PC-3 (cell line): Measurements from ENCODE around the gene LRRC8E. TPM values are rescaled to one million over a fixed set of nuclear protein-coding genes. Genes with fewer than 3 reads are reported as not detected.
"Not testable (repeated sequence)": the region's sequence is repeated elsewhere in the genome, so short reads cannot be mapped to it uniquely, and the experiment has no call there.

ENCODE experiments used
- ATAC-seq: fragments of 200-7000 bp; cut with Tn5 transposase; 2 replicates; pipeline ENCODE4 v1.9.1; 2020; ENCODE audit warnings: mild to moderate bottlenecking, moderate library complexity
- BruUV-seq: library from RNA; stranded (reverse); fragments of 400-500 nt; replicated peaks from 2 replicates; lab custom pipeline; 2021; lab: Mats Ljungman, UMichigan
- CTCF ChIA-PET: fragments of 300-600 bp; sonication (Branson Sonifier 250); formaldehyde crosslinking; loops from one replicate; lab custom pipeline; 2022; ENCODE audit warnings: antibody characterized with exemption; lab: Charles Lee
- POLR2A ChIA-PET: fragments of 300-600 bp; sonication (Branson Sonifier 250); formaldehyde crosslinking; loops from one replicate; lab custom pipeline; 2022; ENCODE audit warnings: antibody characterized with exemption; ENCODE audit not compliant: unreplicated experiment; lab: Charles Lee
- DNase-seq: peaks from one replicate; pipeline ENCODE4 v3.0.0-alpha.2; 2015
- H2AFZ ChIP-seq: fragments of 300-600 bp; sonication (generic); 2 replicates; pipeline ENCODE4 v1.6.0; 2016; ENCODE audit warnings: antibody characterized with exemption, low read length
- H3F3A ChIP-seq: fragments of 300-600 bp; sonication (generic); one replicate; pipeline ENCODE4 v1.6.0; 2017; ENCODE audit warnings: antibody characterized with exemption, low read length, control low read depth, mild to moderate bottlenecking; ENCODE audit not compliant: unreplicated experiment
- H3K27ac ChIP-seq: fragments of 300-600 bp; sonication (generic); 2 replicates; pipeline ENCODE4 v1.5.1; 2016; ENCODE audit warnings: mild to moderate bottlenecking, low read length
- H3K27me3 ChIP-seq: fragments of 300-600 bp; sonication (generic); 2 replicates; pipeline ENCODE4 v1.6.1; 2016; ENCODE audit warnings: low read length, mixed read lengths
- H3K36me3 ChIP-seq: fragments of 300-600 bp; sonication (generic); 2 replicates; pipeline ENCODE4 v1.6.1; 2016; ENCODE audit warnings: low read depth, mixed run types, low read length, mixed read lengths
- H3K4me1 ChIP-seq: fragments of 300-600 bp; sonication (generic); 2 replicates; pipeline ENCODE4 v1.5.1; 2016; ENCODE audit warnings: low read length; ENCODE audit not compliant: insufficient read depth
- H3K4me2 ChIP-seq: fragments of 300-600 bp; sonication (generic); 2 replicates; pipeline ENCODE4 v1.6.0; 2016; ENCODE audit warnings: low read length
- H3K4me3 ChIP-seq: fragments of 300-600 bp; sonication (generic); 2 replicates; pipeline ENCODE4 v1.5.1; 2016; ENCODE audit warnings: mild to moderate bottlenecking, low read length, mixed read lengths
- H3K79me2 ChIP-seq: fragments of 300-600 bp; sonication (generic); 2 replicates; pipeline ENCODE4 v1.6.1; 2017; ENCODE audit warnings: low read length, mixed read lengths
- H3K9ac ChIP-seq: fragments of 300-600 bp; sonication (generic); 2 replicates; pipeline ENCODE4 v1.6.0; 2016; ENCODE audit warnings: mild to moderate bottlenecking, low read length
- H3K9me2 ChIP-seq: fragments of 300-600 bp; sonication (generic); replicated peaks from 2 replicates; pipeline ENCODE4 v1.6.1; 2016; ENCODE audit warnings: mixed run types, low read length, mixed read lengths
- H3K9me3 ChIP-seq: fragments of 300-600 bp; sonication (generic); 2 replicates; pipeline ENCODE4 v1.6.1; 2016; ENCODE audit warnings: low read length, mixed read lengths
- H4K20me1 ChIP-seq: fragments of 300-600 bp; sonication (generic); 2 replicates; pipeline ENCODE4 v1.6.1; 2016; ENCODE audit warnings: low read length, mixed read lengths
- EZH2 ChIP-seq: fragments of 300-600 bp; sonication (generic); IDR thresholded peaks from one replicate; pipeline ENCODE4 v1.6.1; 2017; ENCODE audit warnings: antibody characterized with exemption, mild to moderate bottlenecking, low read length; ENCODE audit not compliant: unreplicated experiment
- EZH2phosphoT487 ChIP-seq: fragments of 300-600 bp; sonication (generic); IDR thresholded peaks from 2 replicates; pipeline ENCODE4 v1.6.1; 2018; ENCODE audit warnings: mild to moderate bottlenecking, antibody characterized with exemption, low read length, borderline replicate concordance
- intact Hi-C: fragments of 100-400 bp; cut with micrococcal nuclease; formaldehyde crosslinking; loops from 2 replicates; pipeline ENCODE4 v1.9.0; 2023
- total RNA-seq: library from RNA; depleted of rRNA; stranded (reverse); fragments of >200 nt; gene quantifications from 2 replicates; pipeline ENCODE4 v1.2.3, GENCODE V29; 2014
- TF ChIP-seq, protein P1 (sequence below): fragments of 300-600 bp; sonication (generic); conservative IDR thresholded peaks from 2 replicates; pipeline ENCODE4 v1.5.1; 2017; ENCODE audit warnings: antibody characterized with exemption, low read depth, mild to moderate bottlenecking, low read length

LRRC8E gene
- total RNA-seq, 1 experiment from 2014 or later = 30.8 TPM

DNA sequence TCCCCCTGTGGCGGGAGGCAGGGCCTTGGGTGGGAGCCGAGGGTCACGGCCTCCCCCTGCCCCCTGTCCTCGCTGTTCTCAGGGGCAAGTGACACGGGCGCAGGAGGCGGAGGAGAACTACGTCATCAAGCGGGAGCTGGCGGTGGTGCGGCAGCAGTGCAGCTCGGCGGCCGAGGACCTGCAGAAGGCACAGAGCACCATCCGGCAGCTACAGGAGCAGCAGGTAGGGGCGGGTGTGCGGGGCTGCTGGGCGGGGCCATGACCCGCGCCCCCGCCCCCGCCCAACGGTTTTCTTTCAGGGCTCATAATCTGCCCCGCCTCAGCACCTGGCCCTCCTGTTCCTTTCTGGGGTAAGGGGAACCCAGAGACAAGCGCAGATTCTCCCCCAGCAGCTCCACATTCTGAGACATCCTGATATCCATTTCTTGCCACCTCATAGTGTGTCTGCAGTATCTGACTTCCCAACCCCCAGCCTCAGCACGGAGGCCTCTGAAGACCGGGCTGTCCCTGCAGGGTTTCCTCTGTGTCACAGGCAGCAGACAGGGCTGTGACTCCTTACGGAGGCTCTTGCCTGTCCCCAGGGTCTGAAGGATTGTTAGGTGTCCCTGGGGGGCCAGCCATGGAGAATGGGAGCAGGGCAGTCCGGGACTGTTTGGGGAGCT lies 30.1 kb upstream of the LRRC8E start:
- BruUV-seq = no TSS peak
- Histone ChIP-seq H3K4me1 (peaks cover 4% of the 10 kb centered on the region; the same call in 1 of the 2 replicates), H3K9me2 (no peaks in the 10 kb centered on the region), H3K27ac (no peak overlapping the region), H3K9me3 (no peaks in the 10 kb centered on the region), H3F3A (no peaks in the 10 kb centered on the region), H3K36me3 (no peaks in the 10 kb centered on the region), H3K9ac (no peak overlapping the region), H4K20me1 (no peaks in the 10 kb centered on the region), H3K27me3 (no peaks in the 10 kb centered on the region), H3K79me2 (no peaks in the 10 kb centered on the region), H3K4me3 (no peak overlapping the region), H3K4me2 (no peak overlapping the region), H2AFZ (no peak overlapping the region)
- DNase-seq = no peak
- ChIA-PET CTCF (no interaction called here), POLR2A (no interaction called here)
- no peak for TF ChIP-seq EZH2phosphoT487
- TF ChIP-seq, protein P1, sequence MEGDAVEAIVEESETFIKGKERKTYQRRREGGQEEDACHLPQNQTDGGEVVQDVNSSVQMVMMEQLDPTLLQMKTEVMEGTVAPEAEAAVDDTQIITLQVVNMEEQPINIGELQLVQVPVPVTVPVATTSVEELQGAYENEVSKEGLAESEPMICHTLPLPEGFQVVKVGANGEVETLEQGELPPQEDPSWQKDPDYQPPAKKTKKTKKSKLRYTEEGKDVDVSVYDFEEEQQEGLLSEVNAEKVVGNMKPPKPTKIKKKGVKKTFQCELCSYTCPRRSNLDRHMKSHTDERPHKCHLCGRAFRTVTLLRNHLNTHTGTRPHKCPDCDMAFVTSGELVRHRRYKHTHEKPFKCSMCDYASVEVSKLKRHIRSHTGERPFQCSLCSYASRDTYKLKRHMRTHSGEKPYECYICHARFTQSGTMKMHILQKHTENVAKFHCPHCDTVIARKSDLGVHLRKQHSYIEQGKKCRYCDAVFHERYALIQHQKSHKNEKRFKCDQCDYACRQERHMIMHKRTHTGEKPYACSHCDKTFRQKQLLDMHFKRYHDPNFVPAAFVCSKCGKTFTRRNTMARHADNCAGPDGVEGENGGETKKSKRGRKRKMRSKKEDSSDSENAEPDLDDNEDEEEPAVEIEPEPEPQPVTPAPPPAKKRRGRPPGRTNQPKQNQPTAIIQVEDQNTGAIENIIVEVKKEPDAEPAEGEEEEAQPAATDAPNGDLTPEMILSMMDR = no peak
- no peak for ATAC-seq
- intact Hi-C loops = no loop called here

DNA sequence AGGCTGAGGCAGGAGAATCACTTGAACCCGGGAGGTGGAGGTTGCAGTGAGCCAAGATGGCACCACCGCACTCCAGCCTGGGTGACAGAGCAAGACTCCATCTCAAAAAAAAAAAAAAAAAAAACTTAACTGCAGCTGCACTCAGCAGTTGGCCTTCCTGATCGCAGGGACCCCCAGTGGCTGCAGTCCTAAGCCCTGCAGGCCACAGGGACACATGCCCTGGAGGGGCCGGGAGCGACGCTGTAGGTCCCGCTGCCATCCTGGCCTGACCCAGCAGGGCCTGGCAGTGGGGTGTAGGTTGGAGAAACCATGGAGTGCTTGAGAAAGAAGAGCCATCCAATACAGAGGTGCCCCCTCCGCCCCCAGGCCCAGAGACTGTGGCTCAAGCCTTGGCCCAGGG lies 29.2 kb upstream of the LRRC8E start:
- POLR2A ChIA-PET = interaction anchor here (0.6 kb wide), 1 partner anchor 30 kb away, joined by 4 read pairs; no protein-coding TSS in a partner anchor
- intact Hi-C loops, H2AFZ ChIP-seq, H3K4me3 ChIP-seq, BruUV-seq, H3K79me2 ChIP-seq, H3K9me3 ChIP-seq, H3K27ac ChIP-seq, H3K9ac ChIP-seq, H3K27me3 ChIP-seq, H3K4me1 ChIP-seq, H3K36me3 ChIP-seq, ATAC-seq, CTCF ChIA-PET, H3K4me2 ChIP-seq, DNase-seq, H3F3A ChIP-seq, H3K9me2 ChIP-seq, H4K20me1 ChIP-seq: not testable (repeated sequence)

DNA sequence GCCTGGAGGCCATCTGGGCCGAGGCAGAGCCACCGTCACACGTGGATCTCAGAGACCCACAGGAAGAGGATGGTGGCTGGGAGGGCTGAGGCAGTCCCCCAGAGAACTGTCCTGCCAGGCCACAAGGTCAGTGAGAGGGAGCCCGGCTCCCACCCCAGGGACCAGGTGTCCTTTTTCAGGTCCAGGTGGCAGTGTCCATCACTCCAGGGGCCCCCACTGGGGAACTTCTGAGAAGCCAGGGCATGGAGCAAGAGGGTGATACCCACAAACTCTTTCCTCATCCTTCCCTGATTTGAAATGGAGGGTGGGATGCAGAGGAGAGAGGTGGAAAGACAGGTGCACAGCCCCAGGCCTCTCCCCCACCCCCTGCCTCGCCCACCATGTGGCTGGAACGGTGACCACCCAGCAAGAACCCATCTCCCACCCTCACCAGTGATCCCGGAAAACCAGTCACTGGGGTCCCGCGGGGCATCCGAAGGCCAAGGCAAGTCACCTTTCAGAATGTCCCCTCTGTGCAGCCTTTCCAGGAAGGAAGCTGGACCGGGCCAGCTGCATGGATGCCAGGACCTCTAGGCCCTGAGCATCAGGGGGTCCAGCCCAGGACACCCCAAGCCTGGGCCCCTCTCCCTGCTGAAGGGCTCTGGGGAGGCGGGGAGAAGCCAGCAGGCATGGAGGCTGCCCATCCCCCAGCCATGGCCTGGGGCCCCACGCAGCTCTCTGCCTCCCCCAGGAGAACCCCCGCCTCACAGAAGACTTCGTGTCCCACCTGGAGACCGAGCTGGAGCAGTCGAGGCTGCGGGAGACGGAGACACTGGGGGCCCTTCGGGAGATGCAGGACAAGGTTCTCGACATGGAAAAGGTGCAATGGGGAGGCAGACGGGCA lies 28.2 kb upstream of the LRRC8E start:
- Histone ChIP-seq H3K36me3 (no peaks in the 10 kb centered on the region), H4K20me1 (no peaks in the 10 kb centered on the region), H3K9ac (no peak overlapping the region), H3F3A (no peaks in the 10 kb centered on the region), H3K79me2 (no peaks in the 10 kb centered on the region), H3K27ac (no peak overlapping the region), H3K9me3 (no peaks in the 10 kb centered on the region), H3K9me2 (no peaks in the 10 kb centered on the region), H3K4me1 (no peaks in the 10 kb centered on the region), H2AFZ (no peak overlapping the region), H3K27me3 (no peaks in the 10 kb centered on the region), H3K4me2 (no peak overlapping the region), H3K4me3 (no peak overlapping the region)
- POLR2A ChIA-PET = no interaction called here
- CTCF ChIA-PET = interaction anchor here (0.6 kb wide), 1 partner anchor 46 kb away, joined by 7 read pairs; no protein-coding TSS in a partner anchor
- DNase-seq = no peak
- intact Hi-C loops = no loop called here
- ATAC-seq = no peak
- BruUV-seq = no TSS peak
- TF ChIP-seq, protein P1 = no peak
- TF ChIP-seq EZH2 = no peak
